Measurements from ENCODE around the gene PNPLA6. TPM values are rescaled to one million over a fixed set of nuclear protein-coding genes. Genes with fewer than 3 reads are reported as not detected.

PNPLA6 gene
- total and polyA plus RNA-seq, 2 of the 13 experiments (the other 11 are each of a cell fraction or from before 2014, with no cell fraction given) = 24.9 to 28.2 TPM

- TF ChIP-seq NONO (IDR thresholded peaks at IDR 0.05) = no peak
- peak; percentile 48; the same call in 1 of the 2 replicates for TF ChIP-seq NONO (CRISPR knock-in tag; conservative IDR thresholded peaks at IDR 0.05)
- TF ChIP-seq MZF1 (CRISPR knock-in tag; IDR thresholded peaks at IDR 0.05; ENCODE audit: borderline replicate concordance) = no peak
- TF ChIP-seq, protein P1, sequence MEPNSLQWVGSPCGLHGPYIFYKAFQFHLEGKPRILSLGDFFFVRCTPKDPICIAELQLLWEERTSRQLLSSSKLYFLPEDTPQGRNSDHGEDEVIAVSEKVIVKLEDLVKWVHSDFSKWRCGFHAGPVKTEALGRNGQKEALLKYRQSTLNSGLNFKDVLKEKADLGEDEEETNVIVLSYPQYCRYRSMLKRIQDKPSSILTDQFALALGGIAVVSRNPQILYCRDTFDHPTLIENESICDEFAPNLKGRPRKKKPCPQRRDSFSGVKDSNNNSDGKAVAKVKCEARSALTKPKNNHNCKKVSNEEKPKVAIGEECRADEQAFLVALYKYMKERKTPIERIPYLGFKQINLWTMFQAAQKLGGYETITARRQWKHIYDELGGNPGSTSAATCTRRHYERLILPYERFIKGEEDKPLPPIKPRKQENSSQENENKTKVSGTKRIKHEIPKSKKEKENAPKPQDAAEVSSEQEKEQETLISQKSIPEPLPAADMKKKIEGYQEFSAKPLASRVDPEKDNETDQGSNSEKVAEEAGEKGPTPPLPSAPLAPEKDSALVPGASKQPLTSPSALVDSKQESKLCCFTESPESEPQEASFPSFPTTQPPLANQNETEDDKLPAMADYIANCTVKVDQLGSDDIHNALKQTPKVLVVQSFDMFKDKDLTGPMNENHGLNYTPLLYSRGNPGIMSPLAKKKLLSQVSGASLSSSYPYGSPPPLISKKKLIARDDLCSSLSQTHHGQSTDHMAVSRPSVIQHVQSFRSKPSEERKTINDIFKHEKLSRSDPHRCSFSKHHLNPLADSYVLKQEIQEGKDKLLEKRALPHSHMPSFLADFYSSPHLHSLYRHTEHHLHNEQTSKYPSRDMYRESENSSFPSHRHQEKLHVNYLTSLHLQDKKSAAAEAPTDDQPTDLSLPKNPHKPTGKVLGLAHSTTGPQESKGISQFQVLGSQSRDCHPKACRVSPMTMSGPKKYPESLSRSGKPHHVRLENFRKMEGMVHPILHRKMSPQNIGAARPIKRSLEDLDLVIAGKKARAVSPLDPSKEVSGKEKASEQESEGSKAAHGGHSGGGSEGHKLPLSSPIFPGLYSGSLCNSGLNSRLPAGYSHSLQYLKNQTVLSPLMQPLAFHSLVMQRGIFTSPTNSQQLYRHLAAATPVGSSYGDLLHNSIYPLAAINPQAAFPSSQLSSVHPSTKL (CRISPR knock-in tag; IDR thresholded peaks at IDR 0.05) = peak; percentile 49
- TF ChIP-seq HOXD1 (CRISPR knock-in tag; IDR thresholded peaks at IDR 0.05) = 0 out of 2 replicates have a peak, but pooled peaks have one; percentile 24
- TF ChIP-seq ZHX1 (CRISPR knock-in tag; IDR thresholded peaks at IDR 0.05; ENCODE audit: low read depth) = no peak
- TF ChIP-seq, protein P2, sequence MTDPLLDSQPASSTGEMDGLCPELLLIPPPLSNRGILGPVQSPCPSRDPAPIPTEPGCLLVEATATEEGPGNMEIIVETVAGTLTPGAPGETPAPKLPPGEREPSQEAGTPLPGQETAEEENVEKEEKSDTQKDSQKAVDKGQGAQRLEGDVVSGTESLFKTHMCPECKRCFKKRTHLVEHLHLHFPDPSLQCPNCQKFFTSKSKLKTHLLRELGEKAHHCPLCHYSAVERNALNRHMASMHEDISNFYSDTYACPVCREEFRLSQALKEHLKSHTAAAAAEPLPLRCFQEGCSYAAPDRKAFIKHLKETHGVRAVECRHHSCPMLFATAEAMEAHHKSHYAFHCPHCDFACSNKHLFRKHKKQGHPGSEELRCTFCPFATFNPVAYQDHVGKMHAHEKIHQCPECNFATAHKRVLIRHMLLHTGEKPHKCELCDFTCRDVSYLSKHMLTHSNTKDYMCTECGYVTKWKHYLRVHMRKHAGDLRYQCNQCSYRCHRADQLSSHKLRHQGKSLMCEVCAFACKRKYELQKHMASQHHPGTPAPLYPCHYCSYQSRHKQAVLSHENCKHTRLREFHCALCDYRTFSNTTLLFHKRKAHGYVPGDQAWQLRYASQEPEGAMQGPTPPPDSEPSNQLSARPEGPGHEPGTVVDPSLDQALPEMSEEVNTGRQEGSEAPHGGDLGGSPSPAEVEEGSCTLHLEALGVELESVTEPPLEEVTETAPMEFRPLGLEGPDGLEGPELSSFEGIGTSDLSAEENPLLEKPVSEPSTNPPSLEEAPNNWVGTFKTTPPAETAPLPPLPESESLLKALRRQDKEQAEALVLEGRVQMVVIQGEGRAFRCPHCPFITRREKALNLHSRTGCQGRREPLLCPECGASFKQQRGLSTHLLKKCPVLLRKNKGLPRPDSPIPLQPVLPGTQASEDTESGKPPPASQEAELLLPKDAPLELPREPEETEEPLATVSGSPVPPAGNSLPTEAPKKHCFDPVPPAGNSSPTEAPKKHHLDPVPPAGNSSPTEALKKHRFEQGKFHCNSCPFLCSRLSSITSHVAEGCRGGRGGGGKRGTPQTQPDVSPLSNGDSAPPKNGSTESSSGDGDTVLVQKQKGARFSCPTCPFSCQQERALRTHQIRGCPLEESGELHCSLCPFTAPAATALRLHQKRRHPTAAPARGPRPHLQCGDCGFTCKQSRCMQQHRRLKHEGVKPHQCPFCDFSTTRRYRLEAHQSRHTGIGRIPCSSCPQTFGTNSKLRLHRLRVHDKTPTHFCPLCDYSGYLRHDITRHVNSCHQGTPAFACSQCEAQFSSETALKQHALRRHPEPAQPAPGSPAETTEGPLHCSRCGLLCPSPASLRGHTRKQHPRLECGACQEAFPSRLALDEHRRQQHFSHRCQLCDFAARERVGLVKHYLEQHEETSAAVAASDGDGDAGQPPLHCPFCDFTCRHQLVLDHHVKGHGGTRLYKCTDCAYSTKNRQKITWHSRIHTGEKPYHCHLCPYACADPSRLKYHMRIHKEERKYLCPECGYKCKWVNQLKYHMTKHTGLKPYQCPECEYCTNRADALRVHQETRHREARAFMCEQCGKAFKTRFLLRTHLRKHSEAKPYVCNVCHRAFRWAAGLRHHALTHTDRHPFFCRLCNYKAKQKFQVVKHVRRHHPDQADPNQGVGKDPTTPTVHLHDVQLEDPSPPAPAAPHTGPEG (CRISPR knock-in tag; IDR thresholded peaks at IDR 0.05) = 0 out of 2 replicates have a peak, but pooled peaks have one; percentile 67
- peak; percentile 92 for TF ChIP-seq PCBP1 (IDR thresholded peaks at IDR 0.05; ENCODE audit: borderline replicate concordance, low read depth, low read length)
- peak; percentile 42 to 53; a peak in 2 of 4 replicates for TF ChIP-seq POLR2A (IDR thresholded peaks at IDR 0.05; ENCODE audit: insufficient read depth in 1 of 2, low read depth in 2 of 2, low read length in 2 of 2)
- TF ChIP-seq ZFY (CRISPR knock-in tag; IDR thresholded peaks at IDR 0.05) = peak; percentile 87
- TF ChIP-seq FOXK1 (CRISPR knock-in tag; IDR thresholded peaks at IDR 0.05; ENCODE audit: borderline replicate concordance, low read depth) = peak; percentile 88; the same call in 1 of the 2 replicates
- no peak for TF ChIP-seq ATRX (CRISPR knock-in tag; IDR thresholded peaks at IDR 0.05; ENCODE audit: borderline replicate concordance)
- TF ChIP-seq SMC3 (IDR thresholded peaks at IDR 0.05; ENCODE audit: low read length) = no peak
- TF ChIP-seq TCF7 (IDR thresholded peaks at IDR 0.05; ENCODE audit: low read depth) = no peak
- 0 out of 2 replicates have a peak, but pooled peaks have one; percentile 22 for TF ChIP-seq ZBTB20 (CRISPR knock-in tag; IDR thresholded peaks at IDR 0.05; ENCODE audit: borderline replicate concordance, low read depth)
- no peak; the same call in 1 of the 2 replicates for TF ChIP-seq ZNF44 (CRISPR knock-in tag; IDR thresholded peaks at IDR 0.05)
These were observed at the start of gene PNPLA6 (continued) for GRCh38 chr19:7535047-7535997.

Data from HepG2 (cell line).